Left ventricle myocardium superior (tissue), 1 donor: ENCODE data around the gene PTPN4. TPM values are rescaled to one million over a fixed set of nuclear protein-coding genes. Genes with fewer than 3 reads are reported as not detected.

Experiments used
- ATAC-seq: fragments of 200-7000 bp; cut with Tn5 transposase; one replicate; pipeline ENCODE4 v1.9.1; 2020; ENCODE audit warnings: mild to moderate bottlenecking, moderate library complexity
- DNase-seq: peaks from one replicate; pipeline ENCODE4 v3.0.0-alpha.2; 2020
- intact Hi-C: fragments of 100-400 bp; cut with micrococcal nuclease; formaldehyde crosslinking; loops from one replicate; pipeline ENCODE4 v1.11.0; 2022
- total RNA-seq: library from RNA; stranded (reverse); fragmentation: NEBNext Ultra II Directional; extraction: Animal tissue kit (Norgen Biotek cat#: 25700); gene quantifications from one replicate; pipeline ENCODE4 v1.2.1, GENCODE V29; 2021
- donor health status: DM: no; HTN: yes; CAD: no; lungs with severe emphysema.

Gene PTPN4
- total RNA-seq, 1 donor from 2014 or later, result 41.1 TPM

- DNase-seq (no peak), ATAC-seq (no peak)
- intact Hi-C loops, result no loop called here
These were observed 29.0 kb upstream of the PTPN4 start for GRCh38 chr2:119730671-119731177.

GRCh38 chr2:119731983-119732382, 27.7 kb upstream of the PTPN4 start:
- ATAC-seq (no peak), DNase-seq (no peak)
- intact Hi-C loops, result no loop called here

GRCh38 chr2:119732601-119733164, 27.0 kb upstream of the PTPN4 start:
- intact Hi-C loops, result no loop called here
- ATAC-seq, result no peak
- no peak for DNase-seq

GRCh38 chr2:119734047-119734446, 25.7 kb upstream of the PTPN4 start:
- ATAC-seq, result no peak
- intact Hi-C loops, result no loop called here
- DNase-seq, result no peak

- no peak for DNase-seq
- no peak for ATAC-seq
- intact Hi-C loops, result no loop called here
These were observed 24.2 kb upstream of the PTPN4 start for GRCh38 chr2:119735565-119735964.

GRCh38 chr2:119736021-119736420, 23.7 kb upstream of the PTPN4 start:
- intact Hi-C loops, result no loop called here
- ATAC-seq (no peak), DNase-seq (no peak)

- ATAC-seq (no peak), DNase-seq (no peak)
- intact Hi-C loops, result no loop called here
These were observed 20.0 kb upstream of the PTPN4 start for GRCh38 chr2:119739580-119740255.

- DNase-seq, result no peak
- intact Hi-C loops, result no loop called here
- no peak for ATAC-seq
These were observed 18.7 kb upstream of the PTPN4 start for GRCh38 chr2:119741001-119741400.

GRCh38 chr2:119741868-119742267, 17.9 kb upstream of the PTPN4 start:
- no peak for ATAC-seq
- intact Hi-C loops, result no loop called here
- DNase-seq, result no peak

- DNase-seq (peak; percentile 35), ATAC-seq (peak; percentile 83)
- intact Hi-C loops, result no loop called here
These were observed 15.3 kb upstream of the PTPN4 start for GRCh38 chr2:119744335-119744939.

- no peak for DNase-seq
- intact Hi-C loops, result no loop called here
- no peak for ATAC-seq
These were observed 14.2 kb upstream of the PTPN4 start for GRCh38 chr2:119745566-119745965.

GRCh38 chr2:119746836-119747686, 12.7 kb upstream of the PTPN4 start:
- no peak for ATAC-seq
- no peak for DNase-seq
- intact Hi-C loops, result no loop called here

- intact Hi-C loops, result no loop called here
- no peak for ATAC-seq
- no peak for DNase-seq
These were observed 11.6 kb upstream of the PTPN4 start for GRCh38 chr2:119748135-119748534.

GRCh38 chr2:119749477-119750012, 10.2 kb upstream of the PTPN4 start:
- no peak for DNase-seq
- ATAC-seq, result no peak
- intact Hi-C loops, result no loop called here

- ATAC-seq (no peak), DNase-seq (no peak)
- intact Hi-C loops, result loop anchor here (2.0 kb wide), 1 partner anchor 73 kb away; no protein-coding TSS in a partner anchor
These were observed 8.0 kb upstream of the PTPN4 start for GRCh38 chr2:119751706-119752105.

- ATAC-seq (peak; percentile 69), DNase-seq (no peak)
- intact Hi-C loops, result loop anchor here (2.0 kb wide), 1 partner anchor 72 kb away; no protein-coding TSS in a partner anchor
These were observed 6.4 kb upstream of the PTPN4 start for GRCh38 chr2:119753041-119753929.

- ATAC-seq (no peak), DNase-seq (no peak)
These were observed 5.8 kb upstream of the PTPN4 start for GRCh38 chr2:119753930-119754321.

GRCh38 chr2:119755906-119756305, 3.8 kb upstream of the PTPN4 start:
- DNase-seq (no peak), ATAC-seq (no peak)
- intact Hi-C loops, result no loop called here

More at GRCh38 chr2:119753930-119754321, 5.8 kb upstream of the PTPN4 start:
- intact Hi-C loops, result loop anchor here (2.0 kb wide), 1 partner anchor 71 kb away; no protein-coding TSS in a partner anchor
